PC-3 (cell line): Measurements from ENCODE around the gene SHCBP1L.

ENCODE experiments used
- CTCF ChIP-seq: fragments of 300-600 bp; sonication (generic); conservative IDR thresholded peaks from 2 replicates; pipeline ENCODE4 v1.5.1; 2017; ENCODE audit warnings: antibody characterized with exemption, low read depth, mild to moderate bottlenecking, low read length
- EZH2 ChIP-seq: fragments of 300-600 bp; sonication (generic); IDR thresholded peaks from one replicate; pipeline ENCODE4 v1.6.1; 2017; ENCODE audit warnings: antibody characterized with exemption, mild to moderate bottlenecking, low read length; ENCODE audit not compliant: unreplicated experiment
- EZH2phosphoT487 ChIP-seq: fragments of 300-600 bp; sonication (generic); IDR thresholded peaks from 2 replicates; pipeline ENCODE4 v1.6.1; 2018; ENCODE audit warnings: mild to moderate bottlenecking, antibody characterized with exemption, low read length, borderline replicate concordance

GRCh38 chr1:182850319-182850718, 102.6 kb downstream of the SHCBP1L start:
- TF ChIP-seq EZH2 (no peak), CTCF (no peak), EZH2phosphoT487 (no peak)
